GM18508 (cell line): ENCODE data around the gene CIAO1.
"Not testable (repeated sequence)": the region's sequence is repeated elsewhere in the genome, so short reads cannot be mapped to it uniquely, and the experiment has no call there.

Source experiments
- ATAC-seq: cut with Tn5 transposase; IDR thresholded peaks from one replicate; pipeline ENCODE4 v1.9.1; 2021; ENCODE audit warnings: moderate number of reproducible peaks; ENCODE audit not compliant: insufficient read depth, unreplicated experiment

Gene CIAO1

GRCh38 chr2:96248624-96249023 is 17.4 kb upstream of the CIAO1 start:
- ATAC-seq = no peak

- no peak for ATAC-seq
These were observed 16.4 kb upstream of the CIAO1 start for GRCh38 chr2:96249654-96250053.

GRCh38 chr2:96250188-96250587 is 15.8 kb upstream of the CIAO1 start:
- ATAC-seq = no peak

- no peak for ATAC-seq
These were observed 14.2 kb upstream of the CIAO1 start for GRCh38 chr2:96251721-96252292.

- ATAC-seq = no peak
These were observed 13.5 kb upstream of the CIAO1 start for GRCh38 chr2:96252526-96252925.

GRCh38 chr2:96253006-96253405 is 13.0 kb upstream of the CIAO1 start:
- ATAC-seq = no peak

- no peak for ATAC-seq
These were observed 11.5 kb upstream of the CIAO1 start for GRCh38 chr2:96254571-96254970.

- no peak for ATAC-seq
These were observed 9.4 kb upstream of the CIAO1 start for GRCh38 chr2:96256611-96257113.

- ATAC-seq = not testable (repeated sequence)
These were observed 8.3 kb upstream of the CIAO1 start for GRCh38 chr2:96257744-96258143.

- no peak for ATAC-seq
These were observed 7.6 kb upstream of the CIAO1 start for GRCh38 chr2:96258166-96259022.

- ATAC-seq = no peak
These were observed 6.5 kb upstream of the CIAO1 start for GRCh38 chr2:96259497-96259921.

GRCh38 chr2:96260387-96261260 is 5.4 kb upstream of the CIAO1 start:
- ATAC-seq = no peak

- ATAC-seq = no peak
These were observed 4.6 kb upstream of the CIAO1 start for GRCh38 chr2:96261328-96262003.

- no peak for ATAC-seq
These were observed 3.7 kb upstream of the CIAO1 start for GRCh38 chr2:96262306-96262705.

GRCh38 chr2:96264086-96264485 is 1.9 kb upstream of the CIAO1 start:
- no peak for ATAC-seq

- ATAC-seq = no peak
These were observed 1.2 kb upstream of the CIAO1 start for GRCh38 chr2:96264656-96265348.

GRCh38 chr2:96265349-96265839 is 631 bp upstream of the CIAO1 start:
- ATAC-seq = no peak

- ATAC-seq = no peak
These were observed 1.3 kb downstream of the CIAO1 start for GRCh38 chr2:96267159-96267971.

- no peak for ATAC-seq
These were observed 6.0 kb downstream of the CIAO1 start for GRCh38 chr2:96271995-96272394.
